Sciatic nerve (tissue), 2 donors: Measurements from ENCODE around the gene UBASH3B. TPM values are rescaled to one million over a fixed set of nuclear protein-coding genes. Genes with fewer than 3 reads are reported as not detected.
"Not testable (repeated sequence)": the region's sequence is repeated elsewhere in the genome, so short reads cannot be mapped to it uniquely, and the experiment has no call there.

Source experiments
- ATAC-seq: fragments of 200-7000 bp; cut with Tn5 transposase; one replicate; pipeline ENCODE4 v1.9.1; 2020; ENCODE audit warnings: mild to moderate bottlenecking, moderate library complexity
- DNase-seq: peaks from one replicate; pipeline ENCODE4 v3.0.0-alpha.2; 2020; ENCODE audit warnings: low spot score
- intact Hi-C: fragments of 100-400 bp; cut with DNase I; formaldehyde crosslinking; loops from one replicate; pipeline ENCODE4 v1.14.2; 2022
- total RNA-seq: library from RNA; stranded (reverse); fragmentation: NEBNext Ultra II Directional; extraction: Animal tissue kit (Norgen Biotek cat#: 25700); gene quantifications from one replicate; pipeline ENCODE4 v1.2.1, GENCODE V29; 2021
- donor health status: DM: no; HTN: no; CAD: no.
- donor health status: DM: no; HTN: no; CAD: no.

The UBASH3B gene
- total RNA-seq, 1 donor from 2014 or later, result 9.2 TPM

DNA sequence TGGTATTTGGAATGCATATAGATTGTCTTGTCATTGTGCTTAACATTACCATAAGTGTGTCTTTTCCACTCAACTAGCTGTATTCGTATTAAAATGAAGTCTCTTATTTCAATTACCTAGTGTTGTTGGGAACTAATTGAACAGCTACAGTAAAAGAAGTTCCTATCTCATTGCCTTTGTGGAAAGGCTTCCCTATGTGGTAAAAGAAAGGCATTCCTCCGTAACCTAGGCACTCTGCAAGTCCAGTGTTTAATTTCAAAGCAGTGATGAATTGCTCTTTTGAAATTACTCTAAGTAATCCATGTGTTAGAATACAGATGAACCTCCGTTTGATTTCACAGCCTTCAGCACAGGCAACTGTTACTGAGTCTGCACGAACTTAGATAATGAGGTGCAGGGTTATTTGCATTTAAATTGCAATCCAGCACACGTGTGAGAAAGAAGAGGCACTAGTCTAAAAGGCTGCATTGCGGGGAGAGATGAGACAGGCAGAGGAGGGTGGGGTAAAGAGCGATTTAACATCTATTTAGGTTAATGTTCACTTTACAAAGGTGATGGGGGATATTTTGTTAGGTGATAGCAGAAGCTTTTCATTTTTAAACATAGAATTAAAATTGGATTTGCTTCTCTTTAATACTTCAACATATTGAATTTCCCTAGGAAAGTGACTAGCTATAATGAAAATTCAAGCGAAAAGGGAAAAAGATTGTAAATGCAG is 157.8 kb downstream of the UBASH3B start:
- intact Hi-C loops, result no loop called here
- no peak for DNase-seq
- no peak for ATAC-seq

DNA sequence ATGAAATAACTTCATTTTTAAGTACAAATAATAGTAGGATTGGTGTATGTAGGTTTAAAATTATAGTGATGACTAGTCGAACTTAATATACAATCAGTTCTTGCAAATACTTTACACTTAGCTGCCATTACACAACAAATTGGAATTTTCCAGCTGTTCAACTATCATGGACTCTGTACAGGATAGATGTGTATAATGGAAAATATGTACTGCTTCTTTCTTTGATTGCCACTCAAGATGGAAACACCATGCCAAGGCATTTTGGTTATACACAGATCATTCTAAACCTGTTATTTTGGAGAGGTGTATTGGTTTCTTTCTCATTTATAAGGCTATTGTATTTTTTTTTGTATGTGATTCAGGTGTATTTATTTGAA is 158.4 kb downstream of the UBASH3B start:
- no peak for ATAC-seq
- DNase-seq, result no peak
- intact Hi-C loops, result no loop called here

GRCh38 chr11:122814401-122814800 is 158.9 kb downstream of the UBASH3B start:
- intact Hi-C loops, result no loop called here
- DNase-seq (no peak), ATAC-seq (no peak)

DNA sequence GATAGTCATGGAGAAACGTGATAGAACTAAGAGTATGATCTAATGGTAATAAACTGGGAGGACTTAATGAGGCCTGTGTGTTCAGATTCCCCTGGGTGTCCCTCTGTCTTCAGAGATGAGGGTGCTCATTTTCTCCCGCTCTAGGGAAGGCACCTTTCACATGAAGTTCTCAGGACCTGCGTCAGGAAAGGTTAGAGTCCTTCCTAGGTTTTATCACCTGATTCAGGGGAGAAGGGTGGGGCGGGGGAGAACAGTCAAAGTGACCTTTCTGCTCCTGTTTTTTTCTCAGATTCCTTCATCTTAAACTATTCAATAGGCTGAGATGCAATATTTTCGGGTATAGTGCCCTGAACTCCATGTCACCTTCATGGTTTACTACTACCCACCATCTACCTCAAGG is 160.4 kb downstream of the UBASH3B start:
- ATAC-seq, result no peak
- no peak for DNase-seq
- intact Hi-C loops, result no loop called here

GRCh38 chr11:122816761-122817520 is 161.4 kb downstream of the UBASH3B start:
- ATAC-seq (no peak), DNase-seq (no peak)
- intact Hi-C loops, result no loop called here

DNA sequence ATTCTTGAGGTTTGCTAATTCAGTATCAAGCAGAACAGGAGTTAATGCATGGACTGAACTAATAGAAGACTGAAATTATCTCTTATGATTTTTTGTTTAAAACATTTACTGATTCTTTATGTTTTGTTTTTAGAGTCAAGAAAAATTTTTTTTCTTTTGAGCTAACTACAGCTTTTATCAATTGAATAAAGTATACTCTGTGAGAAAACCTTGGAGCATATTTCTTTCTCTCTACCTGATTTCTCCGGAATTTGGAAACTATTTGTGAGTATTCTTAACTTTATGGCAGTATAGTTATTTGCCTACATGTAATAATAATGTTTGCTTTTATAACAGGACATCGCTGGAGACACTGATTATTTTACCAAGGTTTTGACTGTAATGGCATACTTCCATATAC is 164.6 kb downstream of the UBASH3B start:
- DNase-seq (no peak), ATAC-seq (no peak)
- intact Hi-C loops, result no loop called here

GRCh38 chr11:122821169-122821568 is 165.6 kb downstream of the UBASH3B start:
- DNase-seq (no peak), ATAC-seq (no peak)
- intact Hi-C loops, result no loop called here

GRCh38 chr11:122822241-122822640 is 166.7 kb downstream of the UBASH3B start:
- DNase-seq, result no peak
- no peak for ATAC-seq
- intact Hi-C loops, result no loop called here

- intact Hi-C loops, result no loop called here
- ATAC-seq, result no peak
- no peak for DNase-seq
Measured at GRCh38 chr11:122823564-122823963, 168.0 kb downstream of the UBASH3B start.

- ATAC-seq, intact Hi-C loops, DNase-seq: not testable (repeated sequence)
Measured at GRCh38 chr11:122829371-122829770, 173.8 kb downstream of the UBASH3B start.

DNA sequence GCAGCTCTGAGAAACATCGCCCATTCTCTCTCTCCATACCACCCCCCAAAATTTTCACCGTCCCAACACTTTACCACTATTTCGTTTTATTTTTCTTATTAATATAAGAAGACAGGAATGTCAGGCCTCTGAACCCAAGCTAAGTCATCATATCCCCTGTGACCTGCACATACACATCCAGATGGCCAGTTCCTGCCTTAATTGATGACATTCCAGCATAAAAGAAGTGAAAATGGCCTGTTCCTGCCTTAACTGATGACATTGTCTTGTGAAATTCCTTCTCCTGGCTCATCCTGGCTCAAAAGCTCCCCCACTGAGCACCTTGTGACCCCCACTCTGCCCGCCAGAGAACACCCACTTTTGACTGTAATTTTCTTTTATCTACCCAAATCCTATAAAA is 176.8 kb downstream of the UBASH3B start:
- intact Hi-C loops, DNase-seq, ATAC-seq: not testable (repeated sequence)

- no peak for DNase-seq
- intact Hi-C loops, result no loop called here
- no peak for ATAC-seq
Measured at GRCh38 chr11:122832721-122833470, 177.4 kb downstream of the UBASH3B start.

- ATAC-seq (peak; percentile 80), DNase-seq (no peak)
- intact Hi-C loops, result no loop called here
Measured at GRCh38 chr11:122833846-122834464, 178.4 kb downstream of the UBASH3B start.

- intact Hi-C loops, result no loop called here
- ATAC-seq (no peak), DNase-seq (no peak)
Measured at GRCh38 chr11:122836916-122837315, 181.4 kb downstream of the UBASH3B start.

DNA sequence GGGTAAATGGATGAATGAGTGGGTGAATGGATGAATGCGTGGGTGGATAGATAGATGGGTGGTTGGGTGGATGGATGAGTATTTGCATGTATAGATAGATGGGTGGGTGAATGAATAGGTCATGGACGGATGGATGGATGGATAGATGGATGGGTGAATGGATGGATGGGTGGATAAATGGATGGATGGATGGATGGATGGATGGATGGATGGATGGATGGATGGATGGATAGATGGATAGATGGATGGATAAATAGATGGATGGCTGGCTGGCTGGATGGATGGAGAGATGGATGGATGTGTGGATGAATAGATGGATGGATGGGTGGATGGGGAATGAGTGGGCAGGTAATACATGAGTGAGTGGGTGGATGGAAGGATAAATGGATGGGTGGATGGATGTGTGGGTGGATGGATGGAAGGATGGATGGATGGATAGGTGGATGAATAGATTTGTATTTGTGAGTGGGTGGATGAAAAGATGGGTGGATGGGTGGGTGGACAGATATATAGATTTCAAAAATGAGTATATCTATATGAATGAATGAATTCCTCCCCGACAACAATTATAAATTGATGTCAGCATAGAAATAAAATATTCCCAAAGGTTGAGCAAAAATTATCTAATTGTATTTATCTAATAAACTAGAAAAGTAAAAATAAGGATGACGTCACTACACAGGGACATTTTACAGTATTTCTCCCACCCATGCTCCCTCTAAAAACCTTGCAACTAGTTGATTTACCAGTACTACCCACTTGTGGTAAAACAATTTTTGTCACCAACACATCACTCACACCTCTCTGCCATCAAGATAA is 182.2 kb downstream of the UBASH3B start:
- DNase-seq, result no peak
- intact Hi-C loops, result no loop called here
- ATAC-seq, result no peak

GRCh38 chr11:122843281-122844141 is 188.0 kb downstream of the UBASH3B start:
- intact Hi-C loops, result no loop called here
- DNase-seq (no peak), ATAC-seq (no peak)

GRCh38 chr11:122847466-122847865 is 191.9 kb downstream of the UBASH3B start:
- intact Hi-C loops, result no loop called here
- ATAC-seq (no peak), DNase-seq (no peak)

DNA sequence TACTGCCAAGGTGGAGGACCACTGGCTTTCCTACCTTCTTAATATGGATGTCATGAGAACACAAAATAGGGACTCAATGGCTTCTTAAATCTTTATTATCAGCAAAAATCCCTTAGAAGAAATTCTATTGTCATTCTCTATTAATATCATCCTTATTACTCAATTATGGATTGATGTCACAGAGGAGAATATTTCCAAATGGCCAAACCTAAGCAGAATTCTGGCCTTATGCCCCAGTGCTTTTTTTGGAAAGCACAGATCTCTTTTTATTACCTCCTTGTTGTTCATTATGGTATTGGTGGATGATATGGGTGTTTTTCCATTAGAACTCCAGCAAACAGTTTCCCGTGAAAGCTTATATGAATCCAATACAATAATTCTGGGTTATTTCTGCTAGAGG is 192.7 kb downstream of the UBASH3B start:
- no peak for DNase-seq
- ATAC-seq, result no peak
- intact Hi-C loops, result no loop called here
